ENCODE data around the gene MGMT.

GRCh38 chr10:129677377-129677927 is 210.4 kb downstream of the MGMT start:
- TF ChIP-seq CTCF (IDR thresholded peaks at IDR 0.05) = no peak
- TF ChIP-seq POLR2AphosphoS5 (IDR thresholded peaks at IDR 0.05) = no peak
- no peak for TF ChIP-seq POLR2A (IDR thresholded peaks at IDR 0.05)
